Endothelial cell (in vitro differentiated cells): Measurements from ENCODE around the gene JUN. TPM values are rescaled to one million over a fixed set of nuclear protein-coding genes. Genes with fewer than 3 reads are reported as not detected.

ENCODE experiments used
- DNase-seq: peaks from one replicate; pipeline ENCODE4 v3.0.0; 2021; ENCODE audit warnings: low spot score
- H3K27ac Mint-ChIP-seq: one replicate; pipeline ENCODE4 v1.8.0; 2021; ENCODE audit warnings: mixed read lengths, inconsistent platforms; ENCODE audit not compliant: unreplicated experiment
- H3K27me3 Mint-ChIP-seq: one replicate; pipeline ENCODE4 v1.8.0; 2021; ENCODE audit warnings: mild to moderate bottlenecking, moderate library complexity, mixed read lengths, inconsistent platforms; ENCODE audit not compliant: unreplicated experiment
- H3K36me3 Mint-ChIP-seq: one replicate; pipeline ENCODE4 v1.8.0; 2021; ENCODE audit warnings: mild to moderate bottlenecking, low read depth, mixed read lengths, inconsistent platforms; ENCODE audit not compliant: unreplicated experiment
- H3K4me1 Mint-ChIP-seq: one replicate; pipeline ENCODE4 v1.8.0; 2021; ENCODE audit warnings: mild to moderate bottlenecking, mixed read lengths, inconsistent platforms; ENCODE audit not compliant: unreplicated experiment
- H3K4me3 Mint-ChIP-seq: one replicate; pipeline ENCODE4 v1.8.0; 2021; ENCODE audit warnings: mild to moderate bottlenecking, mixed read lengths, inconsistent platforms; ENCODE audit not compliant: unreplicated experiment
- H3K9me3 Mint-ChIP-seq: one replicate; pipeline ENCODE4 v1.8.0; 2021; ENCODE audit warnings: mixed read lengths, inconsistent platforms; ENCODE audit not compliant: unreplicated experiment
- CTCF ChIP-seq: fragments of 200-600 bp; sonication (generic); IDR thresholded peaks from one replicate; pipeline ENCODE4 v1.5.0; 2021; ENCODE audit warnings: antibody characterized with exemption; ENCODE audit not compliant: unreplicated experiment
- total RNA-seq: library from RNA; stranded (reverse); fragmentation: NEBNext Ultra II Directional; extraction: Animal tissue kit (Norgen Biotek cat#: 25700); gene quantifications from one replicate; pipeline ENCODE4 v1.2.1, GENCODE V29; 2021; ENCODE audit not compliant: unreplicated experiment

Gene JUN
- total RNA-seq, 1 donor from 2014 or later, result 56.3 TPM

- peak; percentile 42 for DNase-seq
- Mint-ChIP-seq H3K4me1 (peaks cover 22% of the 10 kb centered on the region), H3K27ac (peak overlapping the region; percentile 25), H3K9me3 (no peaks in the 10 kb centered on the region), H3K27me3 (peaks cover 3% of the 10 kb centered on the region), H3K4me3 (no peak overlapping the region), H3K36me3 (no peaks in the 10 kb centered on the region)
- TF ChIP-seq CTCF, result no peak
These were observed 30.6 kb upstream of the JUN start for GRCh38 chr1:58814251-58815068.

GRCh38 chr1:58813801-58814200 lies 30.0 kb upstream of the JUN start:
- Mint-ChIP-seq H3K4me3 (no peak overlapping the region), H3K4me1 (peaks cover 25% of the 10 kb centered on the region), H3K36me3 (no peaks in the 10 kb centered on the region), H3K27me3 (peaks cover 3% of the 10 kb centered on the region), H3K9me3 (no peaks in the 10 kb centered on the region), H3K27ac (peak overlapping the region; percentile 52)
- TF ChIP-seq CTCF, result no peak
- no peak for DNase-seq

- no peak for DNase-seq
- Mint-ChIP-seq H3K27me3 (peaks cover 3% of the 10 kb centered on the region), H3K4me3 (no peak overlapping the region), H3K36me3 (no peaks in the 10 kb centered on the region), H3K9me3 (no peaks in the 10 kb centered on the region), H3K4me1 (peaks cover 25% of the 10 kb centered on the region), H3K27ac (peak overlapping the region; percentile 52)
- no peak for TF ChIP-seq CTCF
These were observed 29.5 kb upstream of the JUN start for GRCh38 chr1:58813361-58813760.

- no peak overlapping the region for H3K27ac Mint-ChIP-seq
- H3K27me3 Mint-ChIP-seq, result peaks cover 3% of the 10 kb centered on the region
- no peak overlapping the region for H3K4me3 Mint-ChIP-seq
- H3K4me1 Mint-ChIP-seq, result peaks cover 25% of the 10 kb centered on the region
- no peaks in the 10 kb centered on the region for H3K36me3 Mint-ChIP-seq
- no peaks in the 10 kb centered on the region for H3K9me3 Mint-ChIP-seq
- no peak for DNase-seq
- no peak for TF ChIP-seq CTCF
These were observed 29.1 kb upstream of the JUN start for GRCh38 chr1:58812926-58813325.

- Mint-ChIP-seq H3K36me3 (no peaks in the 10 kb centered on the region), H3K9me3 (no peaks in the 10 kb centered on the region), H3K27ac (no peak overlapping the region), H3K4me1 (peaks cover 25% of the 10 kb centered on the region), H3K4me3 (no peak overlapping the region), H3K27me3 (peaks cover 3% of the 10 kb centered on the region)
- no peak for TF ChIP-seq CTCF
- no peak for DNase-seq
These were observed 28.6 kb upstream of the JUN start for GRCh38 chr1:58812468-58812867.
